GM12878 (cell line): ENCODE measurements around the gene CARD11. TPM values are rescaled to one million over a fixed set of nuclear protein-coding genes. Genes with fewer than 3 reads are reported as not detected.

Experiments
- ATAC-seq: fragments of 200-7000 bp; cut with Tn5 transposase; 3 replicates; pipeline ENCODE4 v1.9.1; 2020; ENCODE audit warnings: mild to moderate bottlenecking, moderate library complexity
- BruUV-seq: library from RNA; stranded (reverse); fragments of 400-500 nt; replicated peaks from 2 replicates; lab custom pipeline; 2021; lab: Mats Ljungman, UMichigan
- CTCF ChIA-PET: fragments of 300-600 bp; sonication (Branson Sonifier 250); formaldehyde crosslinking; extraction: SDS; loops from one replicate; lab custom pipeline; 2021; ENCODE audit warnings: inconsistent platforms; lab: Yijun Ruan, JAX
- POLR2A ChIA-PET: fragments of 350-600 bp; formaldehyde crosslinking; extraction: SDS; loops from one replicate; lab custom pipeline; 2021; ENCODE audit warnings: inconsistent platforms; lab: Charles Lee
- RAD21 ChIA-PET: fragments of 300-600 bp; sonication (Branson Sonifier 250); formaldehyde crosslinking; loops from one replicate; lab custom pipeline; 2023; ENCODE audit warnings: antibody characterized with exemption; ENCODE audit not compliant: unreplicated experiment; lab: Charles Lee
- SMC1A ChIA-PET: fragments of 300-600 bp; sonication (Branson Sonifier 250); formaldehyde crosslinking; loops from one replicate; lab custom pipeline; 2023; ENCODE audit not compliant: unreplicated experiment, uncharacterized antibody; lab: Charles Lee
- DNase-seq: peaks from one replicate; pipeline ENCODE4 v3.0.0-alpha.2; 2011; ENCODE audit warnings: low read depth, low spot score
- FAIRE-seq: peaks from 3 replicates; lab custom pipeline; 2011; peaks lifted over from hg19 to GRCh38; lab: Jason Lieb, UNC
- H2AFZ ChIP-seq: 2 replicates; pipeline ENCODE4 v1.6.0; 2011; ENCODE audit warnings: low read depth, low read length, control low read depth; ENCODE audit not compliant: control insufficient read depth
- H3K27ac ChIP-seq: 2 replicates; pipeline ENCODE4 v1.5.1; 2011; ENCODE audit warnings: control low read depth; ENCODE audit not compliant: control insufficient read depth, insufficient read depth
- H3K27me3 ChIP-seq, 2 experiments: replicated peaks in 1 of 2; 2 replicates each; pipeline versions ENCODE4 v1.6.0 to v1.6.1; 2011; ENCODE audit warnings: low read length in 1 of 2; ENCODE audit not compliant: control insufficient read depth in 2 of 2, insufficient read depth in 2 of 2
- H3K36me3 ChIP-seq, 2 experiments: 2 replicates each; pipeline ENCODE4 v1.5.1; 2011; ENCODE audit warnings: low read length in 1 of 2; ENCODE audit not compliant: control insufficient read depth in 2 of 2, insufficient read depth in 2 of 2
- H3K4me1 ChIP-seq: 2 replicates; pipeline ENCODE4 v1.6.1; 2011; ENCODE audit warnings: mild to moderate bottlenecking, low read length, moderate library complexity, mixed read lengths; ENCODE audit not compliant: control insufficient read depth, insufficient read depth
- H3K4me2 ChIP-seq: 2 replicates; pipeline ENCODE4 v1.6.0; 2011; ENCODE audit warnings: control low read depth; ENCODE audit not compliant: control insufficient read depth, insufficient read depth
- H3K4me3 ChIP-seq: fragments of 200-600 bp; sonication (generic); 2 replicates; pipeline ENCODE4 v1.5.1; 2016
- H3K79me2 ChIP-seq: 2 replicates; pipeline ENCODE4 v1.6.0; 2011; ENCODE audit warnings: low read length; ENCODE audit not compliant: control insufficient read depth, insufficient read depth
- H3K9ac ChIP-seq: 2 replicates; pipeline ENCODE4 v1.8.0; 2011; ENCODE audit warnings: low read length, control low read depth, mixed read lengths; ENCODE audit not compliant: control insufficient read depth, insufficient read depth
- H3K9me3 ChIP-seq: replicated peaks from 3 replicates; pipeline ENCODE4 v1.5.1; 2011; ENCODE audit warnings: mild to moderate bottlenecking, low read length; ENCODE audit not compliant: control insufficient read depth, insufficient read depth
- H4K20me1 ChIP-seq: 2 replicates; pipeline ENCODE4 v1.6.0; 2011; ENCODE audit not compliant: control insufficient read depth, insufficient read depth
- EZH2 ChIP-seq: IDR thresholded peaks from 2 replicates; pipeline ENCODE4 v1.6.1; 2012; ENCODE audit warnings: low read depth, mild to moderate bottlenecking, control low read depth, inconsistent platforms, low read length, borderline replicate concordance; ENCODE audit not compliant: control insufficient read depth
- LARP7 ChIP-seq: fragments of 450-650 bp; IDR thresholded peaks from 2 replicates; pipeline ENCODE4 v1.6.1; 2017; ENCODE audit warnings: mild to moderate bottlenecking
- RFX5 ChIP-seq: IDR thresholded peaks from 2 replicates; pipeline ENCODE4 v1.6.1; 2011; ENCODE audit warnings: low read depth, low read length, improper control_type of control experiment
- WGBS: methylation state at CpG from one replicate; pipeline ENCODE4 v1.1.6; 2016; ENCODE audit warnings: low lambda C conversion rate; ENCODE audit not compliant: insufficient replicate concordance, insufficient coverage; ENCODE audit errors: missing lambda C conversion rate; 5-methylcytosine and 5-hydroxymethylcytosine counted together
- in situ Hi-C: fragments of 300-500 bp; cut with MboI; formaldehyde crosslinking; loops from 9 replicates; pipeline ENCODE4 v1.14.3; 2018; ENCODE audit warnings: mixed read lengths
- intact Hi-C: fragments of 100-400 bp; cut with micrococcal nuclease; formaldehyde crosslinking; loops from one replicate; pipeline ENCODE4 v1.14.2; 2022; ENCODE audit not compliant: unreplicated experiment
- polyA plus RNA-seq, 11 experiments: library from polyadenylated mRNA; depleted of rRNA in 4 of 11; unstranded in 6 of 11; stranded (reverse) in 5 of 11; fragments of >200 nt; fragmentation: Nextera tagmentation in 4 of 11; fragmentation: Illumina TruSeq in 1 of 11; extraction: Ambion mirVana in 4 of 11; extraction: Trizol in 1 of 11; gene quantifications; 1 replicate in 1 of 11; 2 replicates in 10 of 11; pipeline versions ENCODE4 v1.2.1 to v1.2.3, GENCODE V29; 2011 to 2016; ENCODE audit warnings: inconsistent platforms in 2 of 11, missing spikeins in 2 of 11, low read depth in 1 of 11
- total RNA-seq, 4 experiments: library from RNA; depleted of rRNA in 3 of 4; stranded (reverse); fragments of >200 nt in 3 of 4; fragmentation: Illumina TruSeq in 1 of 4; extraction: Trizol in 1 of 4; gene quantifications; 2 replicates each; pipeline versions ENCODE4 v1.2.1 to v1.2.3, GENCODE V29; 2013 to 2021
- TF ChIP-seq, protein P1 (sequence below), 3 experiments: IDR thresholded peaks in 2 of 3; conservative IDR thresholded peaks in 1 of 3; 2 replicates each; pipeline ENCODE4 v1.5.1; 2011; ENCODE audit warnings: low read depth in 3 of 3, low read length in 3 of 3, mild to moderate bottlenecking in 3 of 3, control low read depth in 2 of 3, moderate library complexity in 2 of 3, inconsistent platforms in 1 of 3, mixed read lengths in 1 of 3; ENCODE audit not compliant: control insufficient read depth in 2 of 3, insufficient read depth in 1 of 3; ENCODE audit errors: extremely low read depth in 1 of 3
- TF ChIP-seq, protein P2 (sequence below): fragments of 450-650 bp; IDR thresholded peaks from 2 replicates; pipeline ENCODE4 v1.6.1; 2017; ENCODE audit warnings: mild to moderate bottlenecking, moderate library complexity

The CARD11 gene
- total and polyA plus RNA-seq, 10 of the 15 experiments (the other 5 are each of a cell fraction or from before 2014, with no cell fraction given), result 0.27 to 72.0 (median 28.4) TPM

DNA sequence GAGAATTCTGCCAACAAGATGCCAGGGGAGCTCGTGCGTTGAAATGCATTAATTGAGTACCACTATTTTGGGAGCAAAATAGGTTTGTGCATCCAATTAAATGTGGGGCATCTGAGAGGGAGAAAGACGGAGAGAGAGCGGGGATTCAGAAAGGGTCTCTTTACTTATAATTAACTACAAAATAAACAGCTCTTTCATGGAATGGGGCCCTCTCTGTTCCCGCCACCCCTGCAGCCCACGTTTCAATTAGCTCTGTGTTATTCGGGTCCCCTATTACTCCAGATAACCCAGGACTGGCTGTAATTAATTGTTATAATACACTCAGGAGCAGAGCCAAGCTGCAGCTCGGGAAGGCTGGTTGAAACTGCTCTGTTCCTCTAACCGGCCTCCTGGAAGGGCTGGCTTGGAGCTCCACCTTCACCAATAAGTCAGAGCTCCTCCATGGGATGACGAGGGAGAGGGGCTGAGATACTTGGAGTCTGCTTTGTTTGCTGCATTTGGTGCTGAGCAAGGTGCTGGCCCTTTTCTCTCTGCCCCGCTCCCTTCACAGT lies 67.8 kb downstream of the CARD11 start (continued):
- TF ChIP-seq, protein P1, sequence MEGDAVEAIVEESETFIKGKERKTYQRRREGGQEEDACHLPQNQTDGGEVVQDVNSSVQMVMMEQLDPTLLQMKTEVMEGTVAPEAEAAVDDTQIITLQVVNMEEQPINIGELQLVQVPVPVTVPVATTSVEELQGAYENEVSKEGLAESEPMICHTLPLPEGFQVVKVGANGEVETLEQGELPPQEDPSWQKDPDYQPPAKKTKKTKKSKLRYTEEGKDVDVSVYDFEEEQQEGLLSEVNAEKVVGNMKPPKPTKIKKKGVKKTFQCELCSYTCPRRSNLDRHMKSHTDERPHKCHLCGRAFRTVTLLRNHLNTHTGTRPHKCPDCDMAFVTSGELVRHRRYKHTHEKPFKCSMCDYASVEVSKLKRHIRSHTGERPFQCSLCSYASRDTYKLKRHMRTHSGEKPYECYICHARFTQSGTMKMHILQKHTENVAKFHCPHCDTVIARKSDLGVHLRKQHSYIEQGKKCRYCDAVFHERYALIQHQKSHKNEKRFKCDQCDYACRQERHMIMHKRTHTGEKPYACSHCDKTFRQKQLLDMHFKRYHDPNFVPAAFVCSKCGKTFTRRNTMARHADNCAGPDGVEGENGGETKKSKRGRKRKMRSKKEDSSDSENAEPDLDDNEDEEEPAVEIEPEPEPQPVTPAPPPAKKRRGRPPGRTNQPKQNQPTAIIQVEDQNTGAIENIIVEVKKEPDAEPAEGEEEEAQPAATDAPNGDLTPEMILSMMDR (IDR thresholded peaks at IDR 0.05 in 2 of 3, conservative IDR thresholded peaks at IDR 0.05 in 1 of 3; ENCODE audit: control insufficient read depth in 2 of 3, extremely low read depth in 1 of 3, insufficient read depth in 1 of 3, low read depth in 3 of 3, low read length in 3 of 3), result no peak

DNA sequence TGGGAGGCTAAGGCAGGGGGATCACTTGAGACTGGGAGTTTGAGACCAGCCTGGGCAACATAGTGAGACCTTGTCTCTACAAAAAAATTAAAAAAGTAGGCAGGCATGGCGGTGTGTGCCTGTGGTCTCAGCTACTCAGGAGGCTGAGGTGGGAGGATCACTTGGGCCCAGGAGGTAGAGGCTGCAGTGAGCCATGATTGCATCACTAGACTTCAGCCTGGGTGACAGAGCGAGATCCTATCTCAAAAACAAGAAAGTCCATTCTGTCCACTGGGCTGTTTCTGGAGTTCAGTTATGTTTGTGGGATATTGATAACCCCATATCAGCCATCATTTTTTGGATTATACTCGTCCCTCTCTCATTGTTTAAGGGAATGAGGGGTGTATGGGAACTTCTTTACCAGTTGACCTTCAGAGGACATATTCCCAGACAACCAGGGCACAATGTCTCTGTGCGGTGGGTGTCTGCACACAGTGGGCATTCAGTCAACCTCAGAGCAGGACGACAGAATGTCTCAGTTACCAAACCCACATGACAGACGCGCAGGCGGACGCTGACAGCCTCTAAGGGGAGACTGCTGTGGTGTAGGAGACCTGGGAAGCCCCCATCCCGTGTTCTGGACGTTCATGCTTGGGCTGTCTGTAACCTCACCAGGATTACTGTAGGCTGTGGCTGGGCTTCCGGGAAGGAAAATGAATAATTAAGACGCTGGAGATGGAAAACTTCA lies 69.4 kb downstream of the CARD11 start:
- no peak overlapping the region for H3K4me3 ChIP-seq
- H3K27me3 ChIP-seq, result no peaks in the 10 kb centered on the region
- in situ Hi-C loops (no loop called here), intact Hi-C loops (no loop called here)
- no peak overlapping the region for H3K4me2 ChIP-seq
- peaks cover 36% of the 10 kb centered on the region for H3K4me1 ChIP-seq
- H3K36me3 ChIP-seq, result peaks cover 0 to 2% of the 10 kb centered on the region in 2 experiments; a peak in 1 of 4 replicates
- no peak for FAIRE-seq
- CTCF ChIA-PET, result interaction anchor here (1.4 kb wide), 2 partner anchors 80 to 91 kb away, joined by 4 read pairs; no protein-coding TSS in a partner anchor
- no peak for ATAC-seq
- 97% methylated on average over 13 of the region's 13 CpGs for WGBS
- POLR2A ChIA-PET, result no interaction called here
- H3K79me2 ChIP-seq, result peaks cover 3% of the 10 kb centered on the region
- BruUV-seq, result no TSS peak
- SMC1A ChIA-PET, result interaction anchor here (0.9 to 2.8 kb wide), 2 partner anchors 9 to 90 kb away, joined by 3 to 9 read pairs; no protein-coding TSS in a partner anchor
- H3K9me3 ChIP-seq, result no peaks in the 10 kb centered on the region; the same call in 2 of the 3 replicates
- H3K9ac ChIP-seq, result no peak overlapping the region
- TF ChIP-seq, protein P2, sequence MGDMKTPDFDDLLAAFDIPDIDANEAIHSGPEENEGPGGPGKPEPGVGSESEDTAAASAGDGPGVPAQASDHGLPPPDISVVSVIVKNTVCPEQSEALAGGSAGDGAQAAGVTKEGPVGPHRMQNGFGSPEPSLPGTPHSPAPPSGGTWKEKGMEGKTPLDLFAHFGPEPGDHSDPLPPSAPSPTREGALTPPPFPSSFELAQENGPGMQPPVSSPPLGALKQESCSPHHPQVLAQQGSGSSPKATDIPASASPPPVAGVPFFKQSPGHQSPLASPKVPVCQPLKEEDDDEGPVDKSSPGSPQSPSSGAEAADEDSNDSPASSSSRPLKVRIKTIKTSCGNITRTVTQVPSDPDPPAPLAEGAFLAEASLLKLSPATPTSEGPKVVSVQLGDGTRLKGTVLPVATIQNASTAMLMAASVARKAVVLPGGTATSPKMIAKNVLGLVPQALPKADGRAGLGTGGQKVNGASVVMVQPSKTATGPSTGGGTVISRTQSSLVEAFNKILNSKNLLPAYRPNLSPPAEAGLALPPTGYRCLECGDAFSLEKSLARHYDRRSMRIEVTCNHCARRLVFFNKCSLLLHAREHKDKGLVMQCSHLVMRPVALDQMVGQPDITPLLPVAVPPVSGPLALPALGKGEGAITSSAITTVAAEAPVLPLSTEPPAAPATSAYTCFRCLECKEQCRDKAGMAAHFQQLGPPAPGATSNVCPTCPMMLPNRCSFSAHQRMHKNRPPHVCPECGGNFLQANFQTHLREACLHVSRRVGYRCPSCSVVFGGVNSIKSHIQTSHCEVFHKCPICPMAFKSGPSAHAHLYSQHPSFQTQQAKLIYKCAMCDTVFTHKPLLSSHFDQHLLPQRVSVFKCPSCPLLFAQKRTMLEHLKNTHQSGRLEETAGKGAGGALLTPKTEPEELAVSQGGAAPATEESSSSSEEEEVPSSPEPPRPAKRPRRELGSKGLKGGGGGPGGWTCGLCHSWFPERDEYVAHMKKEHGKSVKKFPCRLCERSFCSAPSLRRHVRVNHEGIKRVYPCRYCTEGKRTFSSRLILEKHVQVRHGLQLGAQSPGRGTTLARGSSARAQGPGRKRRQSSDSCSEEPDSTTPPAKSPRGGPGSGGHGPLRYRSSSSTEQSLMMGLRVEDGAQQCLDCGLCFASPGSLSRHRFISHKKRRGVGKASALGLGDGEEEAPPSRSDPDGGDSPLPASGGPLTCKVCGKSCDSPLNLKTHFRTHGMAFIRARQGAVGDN, result no peak
- TF ChIP-seq EZH2 (no peak), RFX5 (no peak), LARP7 (no peak)
- H3K27ac ChIP-seq, result no peak overlapping the region
- no peak overlapping the region for H2AFZ ChIP-seq
- no peaks in the 10 kb centered on the region for H4K20me1 ChIP-seq
- RAD21 ChIA-PET, result interaction anchor here (1.1 kb wide), 1 partner anchor 80 kb away, joined by 3 read pairs; no protein-coding TSS in a partner anchor
- DNase-seq, result no peak
